ENCODE measurements around the gene PHLDB1.

PHLDB1 gene

DNA sequence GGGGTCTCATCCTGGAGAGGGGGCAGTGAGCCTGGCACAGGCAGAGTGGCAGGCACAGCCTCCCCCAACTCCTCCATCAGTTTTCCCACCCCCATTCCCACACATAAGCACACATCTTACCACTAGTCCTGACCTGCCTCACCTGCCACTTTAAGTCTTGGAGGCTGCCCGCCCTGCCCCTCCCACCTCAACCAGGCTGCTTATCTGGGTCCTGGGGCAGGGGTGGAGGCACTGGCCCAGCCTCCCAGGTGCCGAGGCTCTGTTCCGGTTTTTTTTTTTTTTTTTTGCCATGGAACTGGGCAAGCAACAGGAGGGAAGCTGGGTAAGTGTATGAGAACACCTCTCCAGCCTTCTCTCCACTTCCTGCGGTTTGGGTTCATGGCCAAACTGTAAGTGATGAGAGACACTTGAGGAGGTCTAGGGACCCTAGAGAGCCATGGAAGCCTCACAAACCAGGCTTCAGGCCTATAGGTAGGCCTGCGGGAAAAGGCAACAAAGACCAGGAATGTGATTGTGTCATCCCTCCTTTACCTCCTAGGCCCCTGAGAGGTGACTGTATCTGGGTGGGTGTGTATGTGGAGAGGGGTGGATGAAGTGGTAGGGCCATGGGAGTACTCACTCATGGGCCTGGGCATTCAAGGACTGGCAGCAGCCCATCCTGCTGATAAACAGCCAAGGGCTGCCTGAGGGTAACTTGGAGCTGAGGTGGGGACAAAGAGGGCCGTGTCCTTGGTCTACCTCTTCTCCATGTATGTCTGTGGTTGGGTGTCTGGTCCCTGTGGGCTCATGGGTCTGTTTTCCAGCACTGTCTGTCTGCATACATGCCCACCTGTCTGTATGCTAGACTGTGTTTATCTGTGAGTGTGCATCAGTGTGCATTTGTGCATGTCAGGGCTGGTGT lies 22.6 kb downstream of the PHLDB1 start:
- TF ChIP-seq, protein P1, sequence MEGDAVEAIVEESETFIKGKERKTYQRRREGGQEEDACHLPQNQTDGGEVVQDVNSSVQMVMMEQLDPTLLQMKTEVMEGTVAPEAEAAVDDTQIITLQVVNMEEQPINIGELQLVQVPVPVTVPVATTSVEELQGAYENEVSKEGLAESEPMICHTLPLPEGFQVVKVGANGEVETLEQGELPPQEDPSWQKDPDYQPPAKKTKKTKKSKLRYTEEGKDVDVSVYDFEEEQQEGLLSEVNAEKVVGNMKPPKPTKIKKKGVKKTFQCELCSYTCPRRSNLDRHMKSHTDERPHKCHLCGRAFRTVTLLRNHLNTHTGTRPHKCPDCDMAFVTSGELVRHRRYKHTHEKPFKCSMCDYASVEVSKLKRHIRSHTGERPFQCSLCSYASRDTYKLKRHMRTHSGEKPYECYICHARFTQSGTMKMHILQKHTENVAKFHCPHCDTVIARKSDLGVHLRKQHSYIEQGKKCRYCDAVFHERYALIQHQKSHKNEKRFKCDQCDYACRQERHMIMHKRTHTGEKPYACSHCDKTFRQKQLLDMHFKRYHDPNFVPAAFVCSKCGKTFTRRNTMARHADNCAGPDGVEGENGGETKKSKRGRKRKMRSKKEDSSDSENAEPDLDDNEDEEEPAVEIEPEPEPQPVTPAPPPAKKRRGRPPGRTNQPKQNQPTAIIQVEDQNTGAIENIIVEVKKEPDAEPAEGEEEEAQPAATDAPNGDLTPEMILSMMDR (conservative IDR thresholded peaks at IDR 0.05; ENCODE audit: low read depth) = no peak
- POLR2A ChIA-PET (ENCODE audit: low non-redundant PET) = no interaction called here
- CTCF ChIA-PET = interaction anchor here (0.6 kb wide), 1 partner anchor 386 kb away, joined by 3 read pairs; no protein-coding TSS in a partner anchor
- peak overlapping the region; percentile 99 for H3K27ac ChIP-seq
- peak; percentile 37 for DNase-seq (ENCODE audit: low spot score)

DNA sequence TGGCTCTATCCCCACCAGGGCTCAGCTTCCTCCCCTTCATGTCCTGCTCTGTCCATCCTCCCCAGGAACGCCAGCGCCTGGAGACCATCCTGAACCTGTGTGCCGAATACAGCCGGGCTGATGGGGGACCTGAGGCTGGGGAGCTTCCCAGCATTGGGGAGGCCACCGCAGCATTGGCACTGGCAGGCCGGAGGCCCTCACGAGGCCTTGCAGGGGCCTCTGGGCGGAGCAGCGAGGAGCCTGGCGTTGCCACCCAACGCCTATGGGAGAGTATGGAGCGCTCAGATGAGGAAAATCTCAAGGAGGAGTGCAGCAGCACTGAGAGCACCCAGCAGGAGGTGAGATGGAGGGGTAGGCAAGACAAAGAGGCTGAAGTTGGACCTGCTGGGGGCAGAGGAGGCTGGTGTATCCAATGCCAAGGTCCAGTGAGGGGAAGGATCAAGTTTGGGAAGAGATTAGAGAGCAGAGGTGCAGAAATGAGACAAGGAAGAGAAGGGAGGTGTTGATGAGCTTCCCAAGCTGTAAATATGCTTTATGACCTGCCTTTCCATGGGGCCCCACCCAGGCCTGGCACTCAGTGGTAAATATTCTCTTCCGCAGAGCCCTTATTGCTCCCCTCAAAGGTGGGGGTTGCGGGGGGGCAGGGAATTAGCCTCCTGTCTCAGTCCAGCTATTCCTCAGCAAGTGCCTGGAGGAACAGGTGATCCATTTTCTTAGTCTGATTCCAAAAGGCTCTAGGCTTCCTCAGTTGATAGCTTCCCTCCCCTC lies 23.9 kb downstream of the PHLDB1 start:
- peak overlapping the region; percentile 99 for H3K27ac ChIP-seq
- ChIA-PET CTCF (interaction anchor here (0.6 to 0.8 kb wide), 3 partner anchors 9 to 59 kb away, joined by 3 read pairs; partner anchors contain the start of gene ARCN1), POLR2A (ENCODE audit: low non-redundant PET) (no interaction called here)
- no peak for DNase-seq (ENCODE audit: low spot score)
- TF ChIP-seq, protein P1 (conservative IDR thresholded peaks at IDR 0.05; ENCODE audit: low read depth) = no peak

DNA sequence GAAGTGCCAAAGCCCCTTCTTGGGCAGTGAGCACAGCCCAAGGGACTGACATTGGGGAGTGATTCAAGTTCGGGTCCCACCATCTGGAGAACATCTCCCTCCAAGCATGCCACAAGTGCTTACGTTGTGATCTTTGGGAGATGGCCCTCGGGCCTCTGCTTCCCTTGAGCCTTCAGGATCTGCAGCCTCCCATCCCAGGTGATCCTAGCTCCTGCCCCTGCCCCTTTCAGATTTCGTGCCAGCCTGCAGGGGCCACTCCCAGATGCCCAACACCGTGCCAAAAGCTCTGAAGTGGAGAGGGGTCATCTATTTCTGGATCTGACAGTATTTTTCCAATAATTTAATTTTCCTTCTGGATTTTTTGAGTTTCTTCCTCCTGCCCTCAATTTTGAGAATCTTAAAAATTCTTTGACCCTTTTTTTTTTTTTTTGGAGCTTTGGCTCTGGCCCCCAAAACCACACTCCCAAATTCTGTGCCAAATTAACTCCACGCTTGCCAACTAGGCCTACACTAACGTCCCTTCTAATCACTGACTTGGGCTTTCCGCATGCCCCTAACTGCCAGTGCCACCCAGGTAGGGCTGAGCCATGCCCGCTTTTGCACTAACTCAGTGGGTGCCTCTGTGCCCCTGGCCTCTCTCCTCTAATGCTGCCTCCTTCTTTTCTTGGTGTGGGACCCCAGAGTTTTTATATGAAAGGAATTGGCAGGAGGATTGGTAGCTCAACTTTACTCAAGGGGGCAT lies 25.3 kb downstream of the PHLDB1 start:
- TF ChIP-seq, protein P1 (conservative IDR thresholded peaks at IDR 0.05; ENCODE audit: low read depth) = no peak
- ChIA-PET POLR2A (ENCODE audit: low non-redundant PET) (no interaction called here), CTCF (interaction anchor here (0.9 kb wide), 1 partner anchor 13 kb away, joined by 3 read pairs; no protein-coding TSS in a partner anchor)
- no peak for DNase-seq (ENCODE audit: low spot score)
- peak overlapping the region; percentile 99 for H3K27ac ChIP-seq

DNA sequence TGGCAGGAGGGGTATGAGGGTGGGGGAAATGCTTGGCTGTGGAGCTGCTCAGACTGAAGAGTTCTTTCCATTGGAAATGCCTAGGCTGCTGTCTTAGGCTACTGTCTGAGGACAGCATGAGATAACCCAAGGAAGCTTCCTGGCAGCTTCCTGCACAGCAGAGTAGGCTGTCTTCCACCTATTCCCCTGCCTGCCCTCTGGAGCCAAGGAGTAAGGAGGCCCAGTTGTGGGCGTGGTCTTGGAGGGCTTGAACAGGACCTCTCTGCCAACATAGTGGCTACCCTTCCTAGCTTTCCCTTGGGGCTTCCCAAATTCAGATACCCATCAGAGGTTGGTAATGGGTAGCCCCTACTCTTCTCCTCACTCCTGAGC lies 25.9 kb downstream of the PHLDB1 start:
- TF ChIP-seq, protein P1 (conservative IDR thresholded peaks at IDR 0.05; ENCODE audit: low read depth) = no peak
- DNase-seq (ENCODE audit: low spot score) = no peak
- POLR2A ChIA-PET (ENCODE audit: low non-redundant PET) = no interaction called here
- H3K27ac ChIP-seq = peak overlapping the region; percentile 99
- CTCF ChIA-PET = interaction anchor here (0.9 to 2.6 kb wide), 3 partner anchors 8 to 26 kb away, joined by 3 to 8 read pairs (median 5); no protein-coding TSS in a partner anchor

DNA sequence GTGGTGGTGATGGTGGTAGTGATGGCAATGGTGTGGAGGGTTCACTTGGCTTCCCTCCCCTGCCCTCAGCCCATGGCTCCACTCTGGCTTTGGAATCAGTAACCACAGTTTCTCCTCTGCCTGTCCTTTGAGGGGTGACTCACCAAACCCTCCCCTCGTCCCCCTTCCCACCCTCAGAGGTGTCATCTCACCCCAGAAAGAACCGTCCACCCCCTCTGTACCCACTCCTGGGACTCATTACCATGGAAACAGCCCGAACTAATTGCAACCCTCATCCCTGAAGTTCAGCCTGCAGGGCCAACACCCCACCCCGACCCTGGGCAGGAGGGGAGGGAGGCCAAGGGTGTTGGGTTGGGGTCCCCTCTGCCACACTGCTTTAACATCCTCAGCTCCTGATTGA lies 26.6 kb downstream of the PHLDB1 start:
- TF ChIP-seq, protein P1 (conservative IDR thresholded peaks at IDR 0.05; ENCODE audit: low read depth) = no peak
- CTCF ChIA-PET = interaction anchor here (0.6 to 2.6 kb wide), 4 partner anchors 9 to 302 kb away, joined by 4 to 8 read pairs (median 6); no protein-coding TSS in a partner anchor
- POLR2A ChIA-PET (ENCODE audit: low non-redundant PET) = interaction anchor here (1.8 kb wide), 1 partner anchor 11 kb away, joined by 7 read pairs; no protein-coding TSS in a partner anchor
- DNase-seq (ENCODE audit: low spot score) = no peak
- peak overlapping the region; percentile 99 for H3K27ac ChIP-seq

All from RWPE1 (cell line).